H4 (cell line): ENCODE measurements around the gene PITX3. TPM values are rescaled to one million over a fixed set of nuclear protein-coding genes. Genes with fewer than 3 reads are reported as not detected.

Experiments
- DNase-seq: peaks from one replicate; pipeline ENCODE4 v3.0.0-alpha.2; 2015; ENCODE audit warnings: low spot score
- total RNA-seq: library from RNA; depleted of rRNA; stranded (reverse); fragments of >200 nt; shearing (Covaris generic); gene quantifications from 2 replicates; pipeline ENCODE4 v1.2.3, GENCODE V29; 2014; rRNA removed

The PITX3 gene
- not detected in 2 replicates for total RNA-seq

DNA sequence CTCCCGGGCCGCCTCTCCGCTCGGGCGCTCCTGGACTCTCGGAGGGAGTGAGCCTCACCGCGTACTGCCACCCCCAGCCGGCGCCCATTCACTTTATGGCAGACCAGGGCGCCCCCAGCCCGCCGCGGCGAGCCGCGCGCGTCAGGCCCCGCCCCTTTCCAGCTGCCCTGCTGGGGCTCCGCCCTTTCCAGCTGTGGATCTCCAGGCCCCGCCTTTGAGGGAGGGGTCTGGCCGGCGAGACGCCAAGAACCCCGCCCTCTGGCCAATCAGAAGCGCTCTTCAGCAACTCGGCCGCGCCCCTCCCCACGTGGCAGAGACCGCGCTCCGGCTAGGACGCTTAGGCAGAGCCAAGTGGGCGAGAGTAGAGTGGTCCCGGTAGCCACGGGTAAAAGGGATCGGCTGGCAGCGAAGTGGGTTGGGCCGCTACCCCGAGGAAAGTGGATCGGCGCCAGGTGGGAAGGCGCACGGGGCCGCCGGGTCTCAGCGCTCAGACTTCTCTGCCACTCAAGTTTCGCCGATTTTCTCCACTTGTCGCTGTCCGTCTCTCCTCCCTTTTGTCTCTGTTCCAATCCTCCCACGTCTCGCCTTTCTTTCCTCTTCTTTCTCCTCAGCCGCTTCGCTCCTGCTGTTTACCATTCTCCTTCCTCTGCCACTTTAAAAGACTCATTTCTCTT lies at the start of gene PITX3:
Gene PITX3 (minus strand): TSS at position 69 of the 674 bp plus-strand sequence. CDS start 9,432 bp downstream, outside the sequence.
- peak; percentile 61 for DNase-seq

DNA sequence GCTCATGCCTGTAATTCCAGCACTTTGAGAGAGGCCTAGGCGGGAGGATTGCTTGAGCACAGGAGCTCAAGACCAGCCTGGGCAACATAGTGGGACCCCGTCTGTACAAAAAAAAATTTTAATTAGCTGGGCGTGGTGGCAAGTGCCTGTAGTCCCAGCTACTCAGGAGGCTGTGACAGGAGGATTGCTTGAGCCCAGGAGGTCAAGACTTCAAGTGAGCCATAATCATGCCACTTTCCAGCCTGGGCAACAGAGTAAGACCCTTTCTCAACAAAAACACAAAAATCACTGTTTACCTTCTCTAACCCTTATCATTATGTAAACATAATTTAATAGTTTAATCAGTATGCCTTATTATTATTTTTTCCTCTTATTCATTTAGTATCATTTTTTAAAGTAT lies 48.5 kb upstream of the PITX3 start:
- DNase-seq = no peak

DNA sequence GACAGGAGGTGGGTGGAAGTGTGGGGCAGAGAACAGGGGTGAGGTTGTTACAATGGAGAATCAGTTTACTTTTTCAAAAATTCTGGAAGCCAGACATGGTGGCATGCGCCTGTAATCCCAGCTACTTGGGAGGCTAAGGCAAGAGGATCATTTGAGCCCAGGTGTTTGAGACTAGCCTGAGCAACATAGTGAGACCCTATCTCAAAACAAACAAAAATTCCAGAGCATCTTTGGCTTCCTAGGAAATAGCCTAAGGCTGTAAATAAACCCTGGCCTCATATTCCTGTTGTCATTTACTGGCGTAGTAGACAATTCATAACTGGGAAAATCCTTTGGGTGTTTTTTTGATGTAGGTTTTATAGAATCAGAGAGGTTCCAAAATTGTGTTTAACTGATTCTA lies 48.0 kb upstream of the PITX3 start:
- no peak for DNase-seq

DNA sequence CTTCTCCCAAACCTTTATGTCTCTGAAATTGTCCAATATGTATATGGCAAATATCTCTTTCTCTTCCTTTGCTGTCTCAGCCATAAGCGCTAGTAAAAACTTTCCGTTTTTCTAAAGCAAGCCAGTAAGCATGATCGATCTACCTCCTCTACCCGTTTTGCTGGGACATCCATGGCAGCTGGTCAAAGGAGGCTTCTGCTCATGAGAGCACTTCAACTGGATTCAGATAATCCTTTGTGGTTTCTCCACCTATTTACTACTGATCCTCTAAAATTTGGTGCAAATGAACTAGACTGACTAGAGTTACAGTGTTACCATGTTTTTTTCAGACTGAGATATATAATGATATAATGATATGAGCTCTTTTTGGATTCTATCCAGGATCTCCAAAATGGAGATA lies 46.7 kb upstream of the PITX3 start:
- DNase-seq = no peak

GRCh38 chr10:102287538-102287937 lies 46.2 kb upstream of the PITX3 start:
- DNase-seq = no peak

GRCh38 chr10:102286216-102286615 lies 44.9 kb upstream of the PITX3 start:
- DNase-seq = no peak

GRCh38 chr10:102285133-102285532 lies 43.8 kb upstream of the PITX3 start:
- no peak for DNase-seq

DNA sequence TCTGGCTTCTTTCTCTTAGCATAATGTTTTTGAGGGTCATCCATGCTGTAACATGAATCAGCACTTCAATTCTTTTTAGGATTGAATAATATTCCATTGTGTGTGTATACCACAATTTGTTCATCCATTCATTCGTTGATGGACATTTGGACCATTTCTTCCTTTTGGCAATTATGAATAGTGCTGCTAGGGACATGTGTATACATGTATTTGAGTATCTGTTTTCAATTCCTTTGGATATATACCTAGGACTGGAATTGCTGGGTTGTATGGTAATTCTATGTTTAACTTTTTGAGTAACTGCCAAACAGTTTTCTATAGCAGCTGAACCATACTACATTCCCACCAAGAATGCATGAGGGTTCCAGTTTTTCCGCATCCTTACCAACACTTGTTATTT lies 43.2 kb upstream of the PITX3 start:
- no peak for DNase-seq

DNA sequence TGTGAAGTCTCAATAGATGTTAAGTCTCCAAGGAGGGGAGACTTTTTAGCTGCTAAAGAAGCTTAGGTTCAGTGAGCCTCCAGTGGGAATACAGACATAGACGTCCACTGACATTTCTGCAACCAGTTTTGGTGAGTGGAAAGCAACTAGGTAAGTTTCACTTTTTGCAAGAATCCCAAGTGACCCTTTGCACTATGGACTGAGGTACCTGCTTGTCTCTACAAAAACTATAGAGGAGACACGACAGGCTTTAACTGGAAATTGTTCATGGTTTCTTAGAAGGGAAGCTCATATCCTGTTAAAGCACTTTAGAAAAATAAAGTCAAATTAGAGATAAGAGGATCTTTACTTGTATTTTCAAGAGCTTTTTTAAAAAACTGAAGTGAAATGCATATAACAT lies 42.6 kb upstream of the PITX3 start:
- no peak for DNase-seq

DNA sequence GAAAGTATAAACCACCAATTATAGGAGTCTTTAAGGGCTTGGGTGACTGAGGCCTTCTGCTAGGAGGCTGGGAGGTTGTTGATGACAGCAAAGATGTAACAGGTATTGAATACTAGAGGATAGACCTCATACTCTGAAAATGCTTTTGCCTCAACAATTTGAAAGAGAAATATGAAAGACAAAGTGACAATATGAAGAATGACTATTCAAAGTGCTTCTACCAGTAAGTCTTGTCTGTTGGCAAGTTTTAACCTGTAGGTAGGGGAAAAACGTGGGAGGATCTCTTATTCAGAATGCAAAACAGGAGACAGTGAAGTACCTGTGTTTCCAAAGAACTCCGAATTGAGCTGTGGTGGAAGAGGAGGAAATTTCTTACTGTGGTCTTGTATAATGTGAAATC lies 42.2 kb upstream of the PITX3 start:
- no peak for DNase-seq

DNA sequence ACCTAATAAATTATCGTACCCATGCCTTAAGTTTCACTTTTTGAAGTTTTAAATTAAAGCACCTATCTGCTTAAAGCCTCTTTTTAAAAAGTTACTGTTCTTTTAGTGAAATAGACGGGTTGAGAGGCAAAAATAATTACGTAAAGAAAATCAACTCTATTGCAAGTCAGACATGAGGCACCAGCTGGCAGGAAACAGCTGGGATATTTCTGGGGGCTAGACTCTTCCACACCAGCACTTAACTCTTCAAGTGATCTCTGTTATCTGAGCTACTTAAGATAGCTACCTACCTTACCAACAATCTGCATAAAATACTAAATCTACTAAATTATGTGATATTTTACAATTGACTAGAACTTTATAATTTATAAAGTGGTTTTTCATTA lies 39.8 kb upstream of the PITX3 start:
- DNase-seq = no peak

DNA sequence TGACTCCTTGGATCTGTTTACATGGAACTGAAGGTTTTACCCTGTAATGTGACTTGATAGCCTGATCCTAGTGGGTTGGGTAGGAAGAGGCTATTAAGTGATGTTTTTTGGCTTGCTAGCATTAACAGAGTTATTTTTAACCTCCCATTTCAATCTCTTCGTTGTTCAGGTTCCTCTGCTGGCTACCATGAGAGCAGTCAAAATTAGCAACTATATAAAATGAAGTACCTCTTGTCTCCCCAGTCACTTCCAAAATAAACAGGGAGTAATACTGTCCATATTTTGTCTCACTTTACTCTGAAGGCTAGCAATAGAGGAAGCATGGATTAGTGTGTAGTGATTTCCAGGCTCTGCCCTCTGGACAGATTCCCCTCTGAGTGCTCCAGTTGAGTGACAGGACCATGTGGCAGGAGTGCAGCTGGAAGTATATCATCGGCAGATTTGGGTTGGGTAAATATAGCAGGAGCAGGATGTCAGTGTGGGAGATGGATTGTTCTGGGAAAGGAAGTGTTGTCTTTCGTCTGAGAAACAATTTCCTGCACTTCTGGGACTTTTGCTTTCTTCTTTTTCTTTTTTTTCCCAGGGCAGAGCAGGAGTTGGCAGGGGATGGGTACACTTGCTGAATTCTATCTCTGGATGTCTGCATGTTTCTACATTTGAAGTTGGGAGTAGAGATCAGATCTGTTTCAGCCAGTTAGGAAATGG lies 39.2 kb upstream of the PITX3 start:
- DNase-seq = no peak

- DNase-seq = no peak
Observed at GRCh38 chr10:102279104-102279503, 37.8 kb upstream of the PITX3 start.

DNA sequence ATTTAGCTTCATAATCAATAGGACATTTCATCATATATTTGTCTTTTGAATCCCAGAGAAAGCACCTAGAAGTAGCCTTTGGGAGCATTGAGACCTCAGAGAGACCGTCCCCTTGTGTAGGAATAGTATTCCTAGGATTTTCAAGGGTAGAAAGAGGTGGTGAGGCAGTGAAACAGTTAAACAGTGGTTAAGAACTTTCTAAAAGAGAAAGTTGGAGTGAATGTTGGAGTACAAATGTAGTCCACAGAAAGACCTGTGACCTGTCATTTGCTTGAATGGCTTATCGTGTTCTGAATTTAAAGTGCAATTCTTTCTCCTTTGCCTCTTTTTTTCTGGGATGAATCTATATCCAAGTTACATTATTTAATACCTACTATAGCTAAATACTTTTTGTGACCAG lies 34.0 kb upstream of the PITX3 start:
- DNase-seq = no peak

- DNase-seq = no peak
Observed at GRCh38 chr10:102274062-102274461, 32.8 kb upstream of the PITX3 start.

- DNase-seq = no peak
Observed at GRCh38 chr10:102269017-102269416, 27.7 kb upstream of the PITX3 start.

DNA sequence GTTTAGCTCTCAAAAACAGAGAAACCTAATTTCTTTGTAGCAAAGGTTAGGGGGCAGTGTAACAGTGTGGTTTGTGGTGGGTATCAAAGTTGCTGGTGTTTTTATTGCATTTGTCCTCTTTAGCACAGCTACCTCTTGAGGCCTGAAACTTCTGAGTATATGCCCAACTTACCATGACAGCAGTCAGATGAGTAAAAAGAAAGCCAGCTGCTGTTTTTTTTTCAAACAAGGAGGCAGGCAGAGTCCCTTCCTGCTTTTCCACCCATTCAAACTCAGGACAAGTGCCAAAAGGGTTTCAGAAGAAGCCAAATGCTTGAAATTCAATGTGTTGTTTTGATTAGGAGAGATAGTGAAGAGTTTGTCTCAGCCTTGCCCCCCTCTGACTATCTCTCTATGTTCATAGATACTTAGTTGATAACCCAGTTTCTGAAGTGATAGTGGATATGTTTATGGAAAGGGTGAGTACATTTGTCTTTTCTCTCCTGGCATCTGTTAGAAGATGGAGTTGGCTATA lies 27.1 kb upstream of the PITX3 start:
- no peak for DNase-seq

- DNase-seq = no peak
Observed at GRCh38 chr10:102267748-102268147, 26.4 kb upstream of the PITX3 start.

DNA sequence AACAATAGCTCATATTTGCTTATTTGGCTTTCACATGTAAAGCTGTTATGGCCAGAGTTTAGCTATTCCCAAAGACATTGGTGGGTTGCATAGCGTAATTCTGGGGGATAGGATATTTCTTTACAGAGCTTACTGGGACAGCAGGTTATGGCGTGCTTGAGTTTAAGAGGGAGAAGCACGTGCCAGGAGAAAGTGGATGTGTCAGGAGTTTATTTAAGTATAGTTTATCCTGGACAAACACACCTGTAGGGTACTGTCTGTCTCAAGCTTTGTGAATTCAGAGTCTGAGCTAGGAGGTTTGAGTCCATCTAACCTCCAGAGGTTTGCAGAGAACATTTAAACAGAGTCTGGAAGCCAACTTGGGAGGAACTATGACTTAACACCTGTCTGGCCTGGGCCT lies 25.4 kb upstream of the PITX3 start:
- no peak for DNase-seq

- DNase-seq = no peak
Observed at GRCh38 chr10:102264371-102264770, 23.1 kb upstream of the PITX3 start.

GRCh38 chr10:102262744-102263370 lies 21.5 kb upstream of the PITX3 start:
- no peak for DNase-seq

- no peak for DNase-seq
Observed at GRCh38 chr10:102261842-102262241, 20.5 kb upstream of the PITX3 start.

DNA sequence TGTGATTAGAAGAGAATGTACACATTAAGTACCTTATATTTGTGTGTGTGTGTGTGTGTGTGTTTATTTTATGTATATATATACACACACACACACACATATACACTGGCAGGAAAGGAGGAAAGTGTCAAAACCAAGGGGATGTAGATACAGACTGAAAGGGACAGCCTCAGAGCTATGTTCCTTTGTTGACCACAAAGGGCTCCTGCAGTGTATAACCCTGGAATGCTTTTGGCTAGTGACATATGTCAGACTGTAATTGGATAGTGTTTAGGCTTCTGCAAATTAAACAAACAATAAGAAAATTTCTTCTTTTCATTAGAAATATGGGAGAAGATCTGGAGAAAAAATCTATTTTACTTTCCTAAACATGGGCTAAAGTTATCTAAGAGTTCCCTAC lies 19.9 kb upstream of the PITX3 start:
- DNase-seq = no peak
